NCI-H2196 (cell line): ENCODE results near the gene TCFL5.

Experiments used
- DNase-seq: peaks from one replicate; lab custom pipeline; 2025; ENCODE audit not compliant: unreplicated experiment; lab: John Stamatoyannopoulos, UW

Gene TCFL5

GRCh38 chr20:62824476-62825332 lies 36.9 kb downstream of the TCFL5 start:
- peak; percentile 64 for DNase-seq

GRCh38 chr20:62823688-62824475 lies 37.7 kb downstream of the TCFL5 start:
- DNase-seq = no peak

- DNase-seq = peak; percentile 60
These were observed 38.6 kb downstream of the TCFL5 start for GRCh38 chr20:62822788-62823651.

- no peak for DNase-seq
These were observed 39.3 kb downstream of the TCFL5 start for GRCh38 chr20:62822239-62822787.

GRCh38 chr20:62821726-62822210 lies 39.9 kb downstream of the TCFL5 start:
- DNase-seq = no peak

- DNase-seq = no peak
These were observed 40.5 kb downstream of the TCFL5 start for GRCh38 chr20:62820962-62821725.

- DNase-seq = peak; percentile 15
These were observed 41.2 kb downstream of the TCFL5 start for GRCh38 chr20:62820208-62820961.

- no peak for DNase-seq
These were observed 42.0 kb downstream of the TCFL5 start for GRCh38 chr20:62819494-62820174.

- DNase-seq = peak; percentile 53
These were observed 42.8 kb downstream of the TCFL5 start for GRCh38 chr20:62818592-62819493.

- no peak for DNase-seq
These were observed 43.5 kb downstream of the TCFL5 start for GRCh38 chr20:62817975-62818591.

GRCh38 chr20:62816884-62817873 lies 44.4 kb downstream of the TCFL5 start, which contains the start of gene COL9A3:
TSS of gene COL9A3 (plus strand) at chr20:62817050. CDS start at chr20:62817065, 15 bp downstream.
- DNase-seq = no peak

- DNase-seq = no peak
These were observed 45.4 kb downstream of the TCFL5 start for GRCh38 chr20:62816031-62816883.

GRCh38 chr20:62815066-62815991 lies 46.3 kb downstream of the TCFL5 start:
- DNase-seq = no peak

GRCh38 chr20:62814709-62815065 lies 46.9 kb downstream of the TCFL5 start:
- DNase-seq = no peak
